Loucy (cell line): ENCODE results near the gene LEP.

Experiments
- H2AFZ ChIP-seq: fragments of 200-600 bp; sonication (generic); 2 replicates; pipeline ENCODE4 v1.6.0; 2016; ENCODE audit warnings: antibody characterized with exemption, mild to moderate bottlenecking, low read length, moderate library complexity
- H3F3A ChIP-seq: fragments of 200-600 bp; 2 replicates; pipeline ENCODE4 v1.6.0; 2016; ENCODE audit warnings: antibody characterized with exemption, low read depth, mild to moderate bottlenecking
- H3K27me3 ChIP-seq: fragments of 200-600 bp; sonication (generic); 2 replicates; pipeline ENCODE4 v1.6.1; 2014; ENCODE audit warnings: low read length, mild to moderate bottlenecking; ENCODE audit not compliant: insufficient read depth, poor library complexity, severe bottlenecking
- H3K36me3 ChIP-seq: fragments of 200-600 bp; sonication (generic); 2 replicates; pipeline ENCODE4 v1.6.1; 2016; ENCODE audit warnings: low read length; ENCODE audit not compliant: insufficient read depth
- H3K4me1 ChIP-seq: fragments of 200-600 bp; sonication (generic); 2 replicates; pipeline ENCODE4 v1.5.1; 2014; ENCODE audit warnings: low read length, mild to moderate bottlenecking; ENCODE audit not compliant: insufficient read depth, poor library complexity, severe bottlenecking
- H3K4me2 ChIP-seq: fragments of 200-600 bp; sonication (generic); 2 replicates; pipeline ENCODE4 v1.6.0; 2014; ENCODE audit warnings: antibody characterized with exemption, low read length, low read depth, mild to moderate bottlenecking; ENCODE audit not compliant: poor library complexity, severe bottlenecking
- H3K4me3 ChIP-seq: fragments of 200-600 bp; sonication (generic); 2 replicates; pipeline ENCODE4 v1.5.1; 2014; ENCODE audit warnings: low read length, mild to moderate bottlenecking, mixed read lengths; ENCODE audit not compliant: poor library complexity, severe bottlenecking
- H3K79me2 ChIP-seq: fragments of 200-600 bp; sonication (generic); 2 replicates; pipeline ENCODE4 v1.6.1; 2014; ENCODE audit warnings: low read length; ENCODE audit not compliant: insufficient read depth
- H3K9ac ChIP-seq: fragments of 200-600 bp; sonication (generic); 2 replicates; pipeline ENCODE4 v1.6.0; 2014; ENCODE audit warnings: mild to moderate bottlenecking, low read depth, low read length, moderate library complexity; ENCODE audit not compliant: poor library complexity, severe bottlenecking
- H3K9me2 ChIP-seq: fragments of 200-600 bp; sonication (generic); replicated peaks from 2 replicates; pipeline ENCODE4 v1.6.1; 2016; ENCODE audit warnings: low read depth, low read length, mixed read lengths
- H3K9me3 ChIP-seq: fragments of 200-600 bp; sonication (generic); 2 replicates; pipeline ENCODE4 v1.6.1; 2014; ENCODE audit warnings: mild to moderate bottlenecking, antibody characterized with exemption, low read length, low read depth; ENCODE audit not compliant: insufficient read depth
- H4K20me1 ChIP-seq: fragments of 200-600 bp; sonication (generic); 2 replicates; pipeline ENCODE4 v1.6.0; 2014; ENCODE audit warnings: antibody characterized with exemption, low read length, mild to moderate bottlenecking; ENCODE audit not compliant: insufficient read depth, poor library complexity, severe bottlenecking
- CTCF ChIP-seq: fragments of 200-600 bp; sonication (generic); conservative IDR thresholded peaks from 2 replicates; pipeline ENCODE4 v1.5.1; 2014; ENCODE audit warnings: mild to moderate bottlenecking, antibody characterized with exemption, low read length
- EZH2phosphoT487 ChIP-seq: fragments of 200-600 bp; IDR thresholded peaks from 2 replicates; pipeline ENCODE4 v1.6.1; 2018; ENCODE audit warnings: antibody characterized with exemption, mild to moderate bottlenecking, moderate library complexity, borderline replicate concordance

The LEP gene

DNA sequence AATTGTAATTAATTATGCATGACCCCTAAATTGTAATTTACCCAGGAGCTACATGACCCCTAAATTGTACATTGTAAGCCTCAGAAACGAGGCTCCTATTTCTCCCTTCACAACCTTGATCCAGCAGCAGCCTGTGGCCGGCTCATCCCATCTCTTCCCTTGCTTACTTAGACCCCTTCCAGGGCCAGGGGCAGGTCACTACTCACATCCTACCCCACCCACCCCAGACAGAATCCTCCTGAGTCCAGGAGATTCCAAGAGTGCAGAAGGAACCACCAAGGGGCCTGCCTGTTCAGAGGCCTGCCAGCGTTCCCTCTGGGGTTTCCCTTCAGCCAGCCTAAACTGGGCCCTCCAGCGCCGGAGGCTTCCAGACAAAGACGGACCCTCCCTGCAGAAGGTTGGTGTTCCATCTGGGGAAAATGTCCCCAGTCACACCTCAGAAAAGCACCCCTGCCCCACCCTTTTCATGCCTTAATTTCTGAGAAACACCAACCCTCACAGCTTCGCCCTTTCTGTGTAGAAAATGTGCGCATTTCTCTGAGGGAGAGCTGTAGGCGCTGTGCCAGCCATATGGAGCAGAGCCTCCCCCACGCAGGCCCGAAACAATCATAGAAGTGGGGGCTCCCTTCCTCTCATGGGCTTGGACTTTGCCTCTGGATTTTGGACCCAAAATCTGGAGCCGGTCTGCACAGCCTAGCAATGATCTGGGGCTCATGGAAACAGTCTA, 19.2 kb downstream of the LEP start:
- Histone ChIP-seq H3K9ac (no peak overlapping the region), H3K27me3 (no peaks in the 10 kb centered on the region), H3K4me1 (peaks cover 7% of the 10 kb centered on the region), H2AFZ (no peak overlapping the region), H3K79me2 (no peaks in the 10 kb centered on the region), H3F3A (no peaks in the 10 kb centered on the region), H3K36me3 (no peaks in the 10 kb centered on the region), H3K9me3 (no peaks in the 10 kb centered on the region), H4K20me1 (no peaks in the 10 kb centered on the region), H3K4me2 (no peak overlapping the region), H3K4me3 (no peak overlapping the region), H3K9me2 (no peaks in the 10 kb centered on the region)
- no peak for TF ChIP-seq CTCF
- TF ChIP-seq EZH2phosphoT487 = no peak

- Histone ChIP-seq H3K9ac (no peak overlapping the region), H3K27me3 (no peaks in the 10 kb centered on the region), H4K20me1 (no peaks in the 10 kb centered on the region), H3K79me2 (no peaks in the 10 kb centered on the region), H3F3A (no peaks in the 10 kb centered on the region), H2AFZ (no peak overlapping the region), H3K9me3 (no peaks in the 10 kb centered on the region), H3K4me1 (peaks cover 7% of the 10 kb centered on the region), H3K4me3 (no peak overlapping the region), H3K36me3 (no peaks in the 10 kb centered on the region), H3K9me2 (no peaks in the 10 kb centered on the region), H3K4me2 (no peak overlapping the region)
- TF ChIP-seq CTCF (no peak), EZH2phosphoT487 (no peak)
Observed at GRCh38 chr7:128262273-128263028, 21.4 kb downstream of the LEP start.

DNA sequence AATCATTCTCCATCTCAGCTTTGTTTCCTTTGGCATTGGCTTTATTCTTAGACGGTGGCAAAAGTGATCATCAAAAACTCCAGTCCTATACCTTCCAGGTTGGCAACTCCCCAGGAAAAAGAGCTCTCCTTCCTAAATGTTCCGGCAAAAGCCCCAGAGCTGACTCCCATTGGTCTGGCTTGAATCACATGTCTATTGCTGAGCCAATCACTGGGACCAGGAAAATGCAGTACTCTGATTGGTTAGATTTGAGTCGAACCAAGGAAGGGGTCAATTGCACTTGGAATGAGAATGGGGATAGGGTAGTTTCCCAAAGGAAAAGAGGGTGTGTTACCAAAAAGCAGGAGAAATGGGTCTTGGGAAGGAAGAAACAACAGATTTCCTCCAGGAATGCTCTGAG, 22.3 kb downstream of the LEP start:
- TF ChIP-seq EZH2phosphoT487 (no peak), CTCF (no peak)
- Histone ChIP-seq H3K9me2 (no peaks in the 10 kb centered on the region), H3K4me2 (no peak overlapping the region), H3K79me2 (no peaks in the 10 kb centered on the region), H3K4me1 (peaks cover 7% of the 10 kb centered on the region), H3F3A (no peaks in the 10 kb centered on the region), H3K9me3 (no peaks in the 10 kb centered on the region), H3K4me3 (no peak overlapping the region), H4K20me1 (no peaks in the 10 kb centered on the region), H3K27me3 (no peaks in the 10 kb centered on the region), H3K36me3 (no peaks in the 10 kb centered on the region), H3K9ac (no peak overlapping the region), H2AFZ (no peak overlapping the region)
